GM19397 (cell line): ENCODE results near the gene RLN3.

Source experiments
- ATAC-seq: cut with Tn5 transposase; IDR thresholded peaks from one replicate; pipeline ENCODE4 v1.9.1; 2021; ENCODE audit warnings: mild to moderate bottlenecking, moderate library complexity; ENCODE audit not compliant: unreplicated experiment

Gene RLN3, protein sequence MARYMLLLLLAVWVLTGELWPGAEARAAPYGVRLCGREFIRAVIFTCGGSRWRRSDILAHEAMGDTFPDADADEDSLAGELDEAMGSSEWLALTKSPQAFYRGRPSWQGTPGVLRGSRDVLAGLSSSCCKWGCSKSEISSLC

DNA sequence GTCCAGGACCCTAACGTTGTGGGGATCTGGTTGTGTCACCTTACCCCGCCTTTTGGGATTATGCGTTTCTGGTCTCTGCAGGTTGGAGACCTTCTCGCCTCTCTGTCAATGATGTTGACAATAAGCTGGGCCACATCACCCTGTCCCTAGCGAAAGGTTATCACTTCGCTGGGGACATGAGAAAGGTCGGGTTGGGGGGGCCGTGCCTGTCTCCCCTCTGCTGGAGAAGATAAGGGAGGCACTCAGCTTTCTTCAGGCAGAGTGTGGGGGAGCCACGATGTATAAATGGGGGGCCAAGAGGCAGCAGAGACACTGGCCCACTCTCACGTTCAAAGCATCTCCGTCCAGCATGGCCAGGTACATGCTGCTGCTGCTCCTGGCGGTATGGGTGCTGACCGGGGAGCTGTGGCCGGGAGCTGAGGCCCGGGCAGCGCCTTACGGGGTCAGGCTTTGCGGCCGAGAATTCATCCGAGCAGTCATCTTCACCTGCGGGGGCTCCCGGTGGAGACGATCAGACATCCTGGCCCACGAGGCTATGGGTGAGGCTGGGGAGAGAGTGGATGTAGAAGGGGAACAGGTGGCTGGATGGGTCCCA lies at the start of gene RLN3:
TSS of gene RLN3 (plus strand) at position 293 of the 595 bp plus-strand sequence. CDS start at position 350, 57 bp downstream.
- no peak for ATAC-seq

DNA sequence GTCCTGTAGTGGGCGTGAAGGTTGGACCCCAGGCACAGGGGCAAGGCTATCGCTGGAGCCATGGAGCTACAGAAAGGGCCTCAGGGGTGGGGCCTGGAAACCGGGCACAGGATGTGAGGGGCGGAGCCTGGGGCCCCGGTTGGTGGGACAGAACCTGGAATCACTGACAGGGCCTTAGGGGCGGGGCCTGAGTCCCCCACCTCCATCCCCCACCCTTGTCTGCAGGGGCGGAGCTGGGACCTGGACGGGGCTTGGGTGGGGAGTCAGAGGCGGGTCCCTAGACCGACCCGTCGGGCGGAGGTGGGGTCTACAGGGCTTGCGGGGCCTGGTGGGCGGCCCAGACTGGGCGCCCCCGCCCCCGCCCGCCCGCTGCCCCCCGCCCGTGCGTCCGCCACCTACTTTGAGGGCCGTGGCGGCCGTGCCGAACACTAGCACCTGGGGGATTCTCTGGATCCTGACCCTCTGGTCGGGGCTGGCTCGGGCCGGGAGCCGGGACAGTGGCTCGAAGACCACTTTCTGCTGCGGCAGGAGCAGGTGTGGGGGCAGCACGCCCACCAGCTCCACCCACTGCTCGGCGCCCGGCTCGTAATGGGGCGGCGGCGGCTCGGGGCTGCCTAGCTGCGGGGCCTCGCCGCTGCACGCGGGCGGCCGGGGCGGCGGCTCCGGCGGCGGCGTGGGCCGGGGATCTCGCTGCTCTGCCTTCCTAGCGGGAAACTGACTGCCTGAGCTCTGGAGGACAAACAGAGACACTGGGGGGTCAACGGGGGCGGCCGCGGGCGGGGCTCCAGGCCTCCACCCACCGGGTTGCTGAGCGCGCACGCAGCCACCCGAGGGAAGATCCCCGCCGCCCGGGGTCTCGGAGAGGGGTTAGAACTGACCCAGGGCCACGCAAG lies 49.4 kb upstream of the RLN3 start:
- ATAC-seq = no peak

DNA sequence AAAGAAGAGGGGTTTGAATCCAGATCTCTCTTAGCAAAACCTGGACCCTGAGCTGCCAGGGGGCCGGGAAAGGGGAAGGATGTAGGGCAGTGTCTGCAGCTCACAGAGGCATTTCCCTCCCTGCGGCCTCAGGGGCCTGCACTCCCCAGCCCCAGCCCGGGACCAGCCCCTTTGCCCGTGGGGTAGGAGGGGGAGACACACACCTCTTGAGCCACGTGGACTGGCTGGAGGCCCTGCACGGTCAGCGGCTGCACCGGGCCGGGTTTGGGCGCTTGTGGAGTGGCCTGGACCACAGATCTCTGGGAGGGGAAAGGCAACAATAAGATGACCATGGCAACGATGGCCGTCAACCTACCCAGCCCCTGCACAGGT lies 48.7 kb upstream of the RLN3 start:
- ATAC-seq = no peak

DNA sequence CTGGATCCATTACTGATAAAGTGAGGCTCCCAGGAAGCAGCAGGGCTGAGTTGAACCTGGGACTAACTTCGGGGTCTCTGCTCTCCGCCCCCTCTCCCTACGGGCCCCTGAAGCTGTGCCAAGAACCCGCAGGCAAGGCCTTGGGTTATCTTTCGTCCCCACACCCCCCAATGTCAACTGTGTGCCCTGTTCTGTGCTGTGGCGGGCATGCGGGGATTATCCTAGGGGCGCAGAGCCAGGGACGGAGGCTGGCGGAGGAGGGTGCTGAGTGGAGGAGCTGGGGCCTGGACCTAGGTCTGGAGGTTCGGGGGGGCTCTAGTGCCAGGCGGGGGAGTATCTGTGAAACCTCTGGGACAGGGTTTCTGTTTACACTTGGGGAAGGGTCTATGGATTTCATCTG lies 48.3 kb upstream of the RLN3 start:
- no peak for ATAC-seq

DNA sequence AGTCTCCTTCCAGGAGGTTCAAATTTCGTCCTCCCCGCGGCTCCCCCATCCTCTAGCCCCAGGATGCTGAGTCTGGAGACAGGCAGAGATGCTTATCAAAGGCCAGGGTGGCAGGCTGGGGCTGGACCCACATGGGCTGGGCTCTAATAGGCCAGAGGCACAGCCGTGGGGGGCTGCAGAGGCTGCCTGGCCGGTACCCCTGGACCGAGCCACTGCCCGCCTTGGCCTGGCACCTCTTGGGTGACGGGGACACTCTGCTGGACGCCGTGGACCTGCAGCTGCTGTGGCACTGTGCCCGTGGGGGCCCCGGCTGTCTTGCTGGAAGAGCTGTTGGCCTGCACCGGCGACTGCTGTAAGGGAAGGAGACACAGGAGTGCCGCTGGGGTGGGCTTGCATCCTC lies 47.6 kb upstream of the RLN3 start:
- ATAC-seq = no peak

DNA sequence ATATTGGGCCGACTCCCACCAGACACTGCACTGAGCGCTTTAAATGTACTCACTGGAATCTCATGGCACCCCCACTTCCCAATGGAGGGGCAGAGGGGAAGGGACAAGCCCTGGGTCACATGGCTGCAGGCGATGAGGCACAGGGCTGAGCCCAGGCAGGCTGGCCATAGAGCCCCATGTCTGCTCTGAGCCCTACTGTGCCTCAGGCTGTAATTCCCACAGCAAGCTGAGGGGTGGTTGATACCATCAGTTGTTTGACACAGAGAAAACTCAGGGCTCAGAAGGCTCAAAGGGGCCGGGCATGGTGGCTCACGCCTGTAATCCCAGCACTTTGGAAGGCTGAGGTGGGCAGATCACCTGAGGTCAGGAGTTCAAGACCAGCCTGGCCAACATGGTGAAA lies 46.9 kb upstream of the RLN3 start:
- no peak for ATAC-seq

DNA sequence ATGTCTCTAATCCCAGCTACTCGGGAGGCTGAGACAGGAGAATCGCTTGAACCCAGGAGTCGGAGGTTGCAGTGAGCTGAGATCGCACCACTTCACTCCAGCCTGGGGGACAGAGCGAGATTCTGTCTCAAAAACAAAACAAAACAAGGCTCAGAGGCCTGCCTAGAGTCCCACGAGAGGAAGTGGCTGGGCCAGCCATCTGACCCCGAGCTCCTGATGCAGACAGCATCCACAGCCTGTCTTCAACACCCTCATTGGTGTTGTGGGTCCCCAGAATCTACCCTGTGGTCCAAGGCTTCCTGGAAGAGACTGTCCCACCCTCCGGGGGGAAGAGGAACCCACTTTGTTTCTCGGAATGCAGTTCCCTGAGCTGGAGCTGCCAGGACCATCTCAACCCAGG lies 46.5 kb upstream of the RLN3 start:
- ATAC-seq = no peak

DNA sequence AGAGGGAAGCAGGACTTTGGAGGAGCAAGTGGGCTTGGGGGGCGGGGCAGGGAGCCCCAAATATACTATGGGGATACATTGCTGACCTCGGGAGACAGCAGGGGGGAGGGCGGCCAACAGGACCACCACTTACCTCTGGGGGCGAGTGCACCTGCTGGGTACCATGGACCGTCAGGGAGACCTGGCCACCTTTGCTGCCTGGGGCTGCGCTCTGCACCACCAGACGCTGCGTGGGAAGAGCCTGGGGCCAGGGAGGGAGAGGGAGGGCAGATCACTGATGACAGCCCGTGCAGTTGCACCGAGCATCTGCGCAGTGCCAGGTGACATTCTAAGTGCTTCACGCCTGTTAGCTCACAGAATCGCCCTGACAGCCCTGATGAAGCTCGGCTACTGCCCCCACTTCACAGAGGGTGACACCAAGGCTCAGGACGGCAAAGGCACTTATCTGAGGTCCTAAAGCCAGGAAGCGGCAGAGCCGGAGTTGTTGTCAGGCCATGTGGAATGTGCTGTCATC lies 45.9 kb upstream of the RLN3 start:
- ATAC-seq = no peak

DNA sequence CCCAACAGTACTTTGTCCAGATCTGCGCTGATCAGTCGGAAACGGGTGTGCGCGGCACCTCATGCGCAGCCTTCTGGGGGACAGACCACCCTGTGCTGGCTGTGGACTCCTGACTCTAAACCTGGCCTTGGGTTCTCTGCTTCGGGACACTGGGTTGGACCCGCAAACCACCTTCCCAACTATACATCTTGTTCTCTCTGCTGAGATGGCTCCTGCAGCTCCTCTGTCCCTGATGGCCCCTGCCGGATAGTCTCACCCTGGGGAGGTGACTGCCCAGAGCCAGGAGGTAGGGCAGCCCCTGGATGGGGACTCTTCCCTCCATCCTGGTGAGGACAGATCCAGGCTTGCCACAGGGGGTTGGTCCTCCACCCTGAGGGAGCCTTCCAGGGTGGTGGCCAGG lies 45.2 kb upstream of the RLN3 start:
- no peak for ATAC-seq

DNA sequence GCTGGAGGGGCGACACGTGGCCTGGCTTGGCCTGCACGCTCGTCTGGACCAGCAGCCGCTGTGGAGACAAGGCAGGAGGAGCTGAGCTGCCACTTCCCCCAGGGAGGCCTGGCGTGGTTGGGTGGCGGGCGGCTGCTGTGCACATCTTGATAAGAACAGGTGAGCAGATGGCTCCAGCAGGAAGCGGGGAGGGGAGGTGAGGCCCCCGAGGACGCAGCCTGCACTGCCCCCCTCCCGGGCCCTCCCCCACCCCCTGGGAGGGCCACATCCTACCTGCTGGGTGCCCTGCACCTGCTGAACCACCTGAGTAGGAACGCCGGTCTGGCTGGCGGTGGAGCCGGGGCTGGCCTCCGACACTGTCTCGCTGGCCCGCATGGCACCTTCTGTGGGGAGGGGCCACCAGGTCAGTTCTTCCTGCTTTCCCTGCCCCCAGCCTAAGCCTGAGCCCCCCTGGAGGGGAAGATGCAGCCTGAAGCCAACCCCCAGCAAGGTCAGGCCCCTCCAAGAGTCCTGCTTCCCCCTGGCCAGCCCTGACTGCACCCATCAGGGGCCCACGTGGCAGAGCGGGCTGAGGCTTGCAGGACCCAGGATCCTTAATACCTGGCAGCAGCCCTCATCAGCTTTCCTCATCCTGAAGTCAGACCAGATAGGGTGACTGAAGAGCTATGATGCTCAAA lies 44.6 kb upstream of the RLN3 start:
- no peak for ATAC-seq

DNA sequence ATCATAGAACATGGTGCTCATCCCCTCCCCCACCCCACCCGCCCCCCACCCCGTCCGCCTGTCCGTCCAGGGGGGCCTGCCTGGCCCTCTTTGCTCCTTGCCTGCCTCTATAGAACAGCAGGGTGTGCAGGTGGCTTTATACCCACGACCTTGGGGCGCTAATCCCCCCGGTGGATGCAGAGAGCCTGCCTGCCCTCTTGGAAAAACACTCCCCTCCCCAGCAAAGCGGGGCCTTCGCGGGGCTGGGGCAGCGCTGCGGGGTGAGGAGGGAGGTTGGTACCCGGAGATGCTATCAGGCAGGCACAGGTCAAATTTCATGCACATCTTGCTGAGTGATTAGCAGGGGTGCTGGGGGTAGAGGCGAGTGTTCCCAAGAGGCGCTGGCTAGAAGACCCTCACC lies 43.8 kb upstream of the RLN3 start:
- ATAC-seq = no peak

DNA sequence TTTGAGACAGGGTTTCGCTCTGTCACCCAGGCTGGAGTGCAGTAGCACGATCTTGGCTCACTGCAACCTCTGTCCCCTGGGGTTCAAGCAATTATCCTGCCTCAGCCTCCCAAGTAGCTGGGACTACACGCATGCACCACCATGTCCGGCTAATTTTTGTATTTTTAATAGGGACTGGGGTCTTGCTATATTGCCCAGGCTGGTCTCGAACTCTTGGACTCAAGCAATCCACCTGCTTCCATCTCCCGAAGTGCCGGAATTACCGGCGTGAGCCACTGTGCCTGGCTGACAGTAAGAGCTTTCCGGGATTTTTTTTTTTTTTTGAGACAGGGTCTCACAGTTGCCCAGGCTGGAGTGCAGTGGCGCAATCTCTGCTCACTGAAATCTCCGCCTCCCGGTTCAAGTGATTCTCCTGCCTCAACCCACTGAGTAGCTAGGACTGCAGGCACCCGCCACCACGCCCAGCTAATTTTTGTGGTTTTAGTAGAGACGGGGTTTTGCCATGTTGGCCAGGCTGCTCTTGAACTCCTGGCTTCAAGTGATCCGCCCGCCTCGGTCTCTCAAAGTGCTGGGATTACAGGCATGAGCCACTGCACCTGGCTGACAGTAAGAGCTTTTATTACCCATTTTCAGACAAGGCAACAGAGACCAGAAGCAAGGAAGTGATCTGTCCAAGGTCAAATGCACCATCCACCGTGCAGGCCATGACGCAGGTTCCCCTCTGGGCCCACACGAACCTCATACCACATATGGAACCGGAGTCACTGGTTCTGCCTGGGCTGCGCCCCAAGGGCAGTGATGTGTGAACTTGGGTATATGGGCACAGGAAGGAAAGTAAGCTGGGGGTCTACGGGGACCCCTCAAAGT lies 42.8 kb upstream of the RLN3 start:
- no peak for ATAC-seq

DNA sequence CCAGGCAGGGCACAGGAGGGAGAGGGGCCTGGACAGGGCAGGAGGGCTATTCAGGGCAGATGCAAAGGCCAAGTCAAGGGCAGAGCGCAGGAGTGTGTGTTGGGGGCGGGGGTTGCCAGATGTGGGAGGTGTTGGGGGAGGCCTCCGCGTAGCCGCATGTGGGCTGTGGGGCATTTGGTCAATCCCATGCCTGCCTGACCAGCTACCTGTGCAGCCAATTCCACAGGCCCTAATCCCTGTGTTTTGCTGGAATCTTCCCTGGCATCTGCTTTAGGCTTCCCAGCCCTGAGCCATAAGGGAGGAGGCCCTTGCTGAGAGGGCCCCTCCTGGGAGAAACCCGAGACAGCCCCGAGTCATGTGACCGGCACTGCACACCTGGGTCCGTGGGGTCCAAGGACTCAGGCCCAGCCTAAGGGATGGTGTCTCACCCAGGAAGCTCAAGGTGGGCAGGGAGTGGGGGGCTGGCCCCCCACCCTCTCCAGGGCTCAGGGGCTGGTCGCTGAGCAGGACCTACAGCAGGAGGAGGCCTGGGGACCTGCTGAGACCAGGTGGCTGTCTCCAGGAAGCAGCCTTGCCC lies 42.1 kb upstream of the RLN3 start:
- peak; percentile 22 for ATAC-seq

DNA sequence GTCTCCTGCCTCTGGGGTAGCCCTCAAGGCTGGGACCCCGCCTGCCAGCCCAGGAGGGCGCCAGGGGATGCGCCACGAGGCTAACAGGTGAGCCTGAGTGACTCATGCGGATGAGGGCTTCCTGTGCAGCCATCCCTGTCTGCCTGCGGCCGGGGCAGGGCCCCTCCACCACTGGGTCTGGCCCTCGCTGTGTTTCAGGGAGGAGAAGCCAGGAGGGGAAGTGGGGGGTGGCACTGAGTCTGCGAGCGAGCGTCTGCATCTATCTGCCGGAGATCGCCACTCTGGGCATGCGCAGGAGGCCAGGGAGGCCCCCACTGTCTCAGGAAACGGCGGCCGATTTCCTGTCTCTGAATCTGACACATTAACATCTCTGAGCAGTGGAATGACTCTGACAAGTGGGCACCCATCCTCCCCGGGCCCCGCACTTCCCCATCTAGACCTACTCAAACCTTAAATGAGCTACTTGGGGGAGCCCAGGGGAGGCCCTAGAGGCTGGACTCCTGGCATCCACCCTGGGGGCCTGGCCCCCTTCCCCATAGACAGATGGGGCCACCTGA lies 41.5 kb upstream of the RLN3 start:
- ATAC-seq = peak; percentile 75

DNA sequence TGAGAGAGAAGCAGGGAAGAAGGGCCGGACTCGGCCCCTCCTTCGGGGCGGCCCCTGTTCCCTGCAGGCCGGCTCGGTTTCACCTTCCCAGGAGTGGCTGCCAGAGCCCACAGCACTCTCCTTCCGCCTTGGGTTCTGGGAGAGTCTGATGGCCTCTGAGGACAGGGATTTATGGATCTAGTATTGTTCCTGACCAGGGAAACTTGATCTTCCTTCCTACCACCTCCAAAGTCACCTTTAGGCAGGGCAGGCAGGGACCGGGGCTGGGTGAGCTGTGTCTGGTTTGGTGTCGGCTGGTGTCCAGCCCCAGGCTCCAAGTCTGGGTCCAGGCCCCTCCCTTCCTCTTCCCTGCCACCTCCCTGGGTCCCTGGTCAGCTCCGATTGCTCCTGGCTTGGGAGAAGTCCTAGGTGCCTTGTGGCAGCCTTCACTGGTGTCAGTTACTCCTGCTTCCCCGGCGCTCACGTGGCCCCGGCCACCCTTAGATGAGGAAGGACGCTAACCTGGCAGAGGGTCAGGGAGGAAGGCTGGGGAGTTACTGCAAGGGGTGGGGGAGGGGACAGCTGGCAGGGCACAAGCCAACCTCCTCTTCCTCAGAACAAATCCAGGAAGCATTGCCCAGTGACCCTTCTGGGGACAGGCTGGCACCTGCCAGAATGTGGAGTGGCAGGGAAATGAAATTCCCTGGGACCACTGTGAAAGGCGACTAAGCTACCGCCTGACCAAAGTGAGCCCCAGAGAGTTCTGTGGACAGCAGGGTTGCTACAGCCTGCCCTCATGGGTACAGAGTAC lies 40.7 kb upstream of the RLN3 start:
- no peak for ATAC-seq

DNA sequence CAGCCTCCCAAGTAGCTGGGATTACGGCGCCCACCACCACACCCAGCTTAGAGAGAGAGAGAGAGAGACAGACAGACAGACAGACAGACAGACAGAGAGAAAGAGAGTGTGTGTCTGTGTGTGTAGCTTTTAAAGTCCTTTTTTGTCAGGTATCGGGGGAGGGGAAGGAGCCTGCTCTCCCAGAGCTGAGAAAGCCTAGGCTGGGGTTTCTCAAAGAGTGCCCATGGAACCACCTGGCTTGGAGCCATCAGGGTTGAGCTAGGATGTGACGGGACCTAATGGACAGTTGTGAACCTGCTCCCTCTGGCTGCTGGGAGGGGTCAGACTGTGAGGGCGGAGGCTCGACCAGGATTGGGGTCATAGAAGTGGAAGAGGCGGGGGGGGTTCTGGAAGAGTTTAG lies 38.5 kb upstream of the RLN3 start:
- no peak for ATAC-seq

DNA sequence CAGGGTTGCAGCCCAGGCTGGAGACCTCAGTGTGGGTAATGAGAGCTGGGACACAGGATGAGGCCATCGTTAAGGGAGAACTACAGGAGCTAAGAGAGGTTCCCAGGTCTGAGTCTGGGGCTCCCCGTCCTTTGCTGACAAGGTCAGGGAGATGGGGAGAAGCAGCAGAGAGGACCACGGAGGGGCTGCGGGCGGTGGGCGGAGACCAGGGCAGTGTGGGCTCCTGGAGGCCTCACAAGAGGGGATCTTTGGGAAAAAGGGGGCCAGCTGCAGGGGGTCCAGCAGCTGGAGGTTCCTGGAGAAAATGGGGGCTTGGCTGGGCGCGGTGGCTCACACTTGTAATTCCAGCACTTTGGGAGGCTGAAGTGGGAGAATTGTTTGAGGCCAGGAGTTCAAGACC lies 37.9 kb upstream of the RLN3 start:
- ATAC-seq = no peak

DNA sequence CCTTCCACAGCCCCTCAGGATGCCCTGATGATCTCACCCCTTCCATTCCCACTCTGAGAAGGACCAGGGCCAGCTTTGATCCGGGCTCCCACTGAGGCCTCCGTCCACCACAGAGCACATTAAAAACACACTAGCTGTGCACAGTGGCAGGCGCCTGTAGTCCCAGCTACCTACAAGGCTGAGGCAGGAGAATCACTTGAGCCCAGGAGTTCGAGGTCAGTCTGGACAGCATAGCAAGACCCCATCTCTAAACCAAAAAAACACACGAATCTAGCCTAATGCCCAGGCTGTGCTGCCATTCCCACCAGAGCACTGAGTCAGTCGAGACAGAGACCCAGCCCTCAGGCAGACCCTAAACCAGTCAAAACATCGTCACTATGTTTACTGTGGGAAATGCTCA lies 35.9 kb upstream of the RLN3 start:
- ATAC-seq = no peak
